Large intestine (tissue), 3 donors: ENCODE measurements around the gene GCNT4. TPM values are rescaled to one million over a fixed set of nuclear protein-coding genes. Genes with fewer than 3 reads are reported as not detected.

Source experiments
- DNase-seq, 2 donors: peaks; one replicate each; pipeline versions ENCODE4 v3.0.0 to v3.0.0-alpha.2; 2013
- H3K27ac ChIP-seq: one replicate; pipeline ENCODE4 v1.5.1; 2013; ENCODE audit warnings: low read length
- H3K27me3 ChIP-seq: 2 replicates; pipeline ENCODE4 v1.6.1; 2013; ENCODE audit warnings: low read length; ENCODE audit not compliant: control insufficient read depth, insufficient read depth
- H3K36me3 ChIP-seq: 2 replicates; pipeline ENCODE4 v1.6.1; 2013; ENCODE audit warnings: low read length; ENCODE audit not compliant: control insufficient read depth, insufficient read depth
- H3K4me1 ChIP-seq: one replicate; pipeline ENCODE4 v1.6.1; 2013; ENCODE audit warnings: low read length; ENCODE audit not compliant: control insufficient read depth, insufficient read depth
- H3K4me3 ChIP-seq: one replicate; pipeline ENCODE4 v1.5.1; 2013; ENCODE audit warnings: low read length
- H3K9me3 ChIP-seq: one replicate; pipeline ENCODE4 v1.6.1; 2013; ENCODE audit warnings: mild to moderate bottlenecking, low read depth, low read length, moderate library complexity; ENCODE audit not compliant: control insufficient read depth
- WGBS: methylation state at CpG from one replicate; pipeline ENCODE4 v1.1.5; 2013; ENCODE audit warnings: low lambda C conversion rate; ENCODE audit not compliant: insufficient coverage; 5-methylcytosine and 5-hydroxymethylcytosine counted together
- polyA plus RNA-seq: library from polyadenylated mRNA; unstranded; fragments of 120-200 nt; gene quantifications from one replicate; pipeline ENCODE4 v1.2.1, GENCODE V29; 2013

The GCNT4 gene
- polyA plus RNA-seq, 1 donor = 27.4 TPM

GRCh38 chr5:75018805-75019587 lies 33.4 kb downstream of the GCNT4 start:
- WGBS = 100% methylated on average over 2 of the region's 7 CpGs
- no peaks in the 10 kb centered on the region for H3K9me3 ChIP-seq
- H3K27me3 ChIP-seq = no peaks in the 10 kb centered on the region
- H3K36me3 ChIP-seq = no peaks in the 10 kb centered on the region
- DNase-seq = no peak
- no peak overlapping the region for H3K4me3 ChIP-seq
- no peaks in the 10 kb centered on the region for H3K4me1 ChIP-seq
- H3K27ac ChIP-seq = no peak overlapping the region

- H3K9me3 ChIP-seq = no peaks in the 10 kb centered on the region
- H3K27me3 ChIP-seq = no peaks in the 10 kb centered on the region
- 40% methylated on average over 1 of the region's 5 CpGs for WGBS
- H3K4me3 ChIP-seq = no peak overlapping the region
- H3K4me1 ChIP-seq = no peaks in the 10 kb centered on the region
- H3K36me3 ChIP-seq = no peaks in the 10 kb centered on the region
- no peak overlapping the region for H3K27ac ChIP-seq
- DNase-seq = no peak
Measured at GRCh38 chr5:75017971-75018370, 34.4 kb downstream of the GCNT4 start.

- Histone ChIP-seq H3K27ac (no peak overlapping the region), H3K36me3 (no peaks in the 10 kb centered on the region), H3K4me1 (no peaks in the 10 kb centered on the region), H3K27me3 (no peaks in the 10 kb centered on the region), H3K9me3 (no peaks in the 10 kb centered on the region), H3K4me3 (no peak overlapping the region)
- DNase-seq = no peak
- no CpG with 5 or more reads among the region's 3 CpGs for WGBS
Measured at GRCh38 chr5:75016896-75017295, 35.5 kb downstream of the GCNT4 start.

GRCh38 chr5:75012748-75013147 lies 39.6 kb downstream of the GCNT4 start:
- H3K4me3 ChIP-seq = no peak overlapping the region
- H3K4me1 ChIP-seq = no peaks in the 10 kb centered on the region
- no peak overlapping the region for H3K27ac ChIP-seq
- H3K27me3 ChIP-seq = no peaks in the 10 kb centered on the region
- H3K9me3 ChIP-seq = no peaks in the 10 kb centered on the region
- WGBS = no CpG with 5 or more reads among the region's 1 CpG
- H3K36me3 ChIP-seq = no peaks in the 10 kb centered on the region
- no peak for DNase-seq

- no peaks in the 10 kb centered on the region for H3K9me3 ChIP-seq
- no peaks in the 10 kb centered on the region for H3K36me3 ChIP-seq
- H3K4me1 ChIP-seq = no peaks in the 10 kb centered on the region
- H3K27ac ChIP-seq = no peak overlapping the region
- no peak for DNase-seq
- H3K27me3 ChIP-seq = no peaks in the 10 kb centered on the region
- no peak overlapping the region for H3K4me3 ChIP-seq
Measured at GRCh38 chr5:75010838-75011237, 41.5 kb downstream of the GCNT4 start.

- Histone ChIP-seq H3K36me3 (no peaks in the 10 kb centered on the region), H3K27me3 (no peaks in the 10 kb centered on the region), H3K9me3 (peaks cover 7% of the 10 kb centered on the region), H3K27ac (no peak overlapping the region), H3K4me3 (no peak overlapping the region), H3K4me1 (no peaks in the 10 kb centered on the region)
- WGBS = 89% methylated on average over 3 of the region's 7 CpGs
- DNase-seq = no peak
Measured at GRCh38 chr5:75009556-75010345, 42.6 kb downstream of the GCNT4 start.

GRCh38 chr5:75006865-75007822 lies 45.2 kb downstream of the GCNT4 start:
- H3K27ac ChIP-seq = no peak overlapping the region

GRCh38 chr5:75005561-75005960 lies 46.8 kb downstream of the GCNT4 start:
- no CpG with 5 or more reads among the region's 1 CpG for WGBS
- H3K36me3 ChIP-seq = no peaks in the 10 kb centered on the region
- H3K4me3 ChIP-seq = no peak overlapping the region
- H3K4me1 ChIP-seq = no peaks in the 10 kb centered on the region
- H3K9me3 ChIP-seq = peaks cover 7% of the 10 kb centered on the region
- DNase-seq = no peak
- no peak overlapping the region for H3K27ac ChIP-seq
- H3K27me3 ChIP-seq = no peaks in the 10 kb centered on the region

More at GRCh38 chr5:75006865-75007822, 45.2 kb downstream of the GCNT4 start:
- DNase-seq = no peak
- no peaks in the 10 kb centered on the region for H3K27me3 ChIP-seq
- H3K36me3 ChIP-seq = no peaks in the 10 kb centered on the region
- WGBS = 80% methylated on average over 2 of the region's 10 CpGs
- H3K9me3 ChIP-seq = peaks cover 7% of the 10 kb centered on the region
- H3K4me1 ChIP-seq = no peaks in the 10 kb centered on the region
- H3K4me3 ChIP-seq = no peak overlapping the region
